ENCODE measurements around the gene MRTO4. TPM values are rescaled to one million over a fixed set of nuclear protein-coding genes. Genes with fewer than 3 reads are reported as not detected.

Gene MRTO4
- total RNA-seq, 1 experiment from 2014 or later, result 79.3 TPM

GRCh38 chr1:19204446-19205266, 46.9 kb upstream of the MRTO4 start:
- Histone ChIP-seq H3K79me2 (ENCODE audit: insufficient read depth, low read length) (peaks cover 100% of the 10 kb centered on the region), H3K4me2 (ENCODE audit: low read length) (no peak overlapping the region), H4K20me1 (ENCODE audit: insufficient read depth) (no peaks in the 10 kb centered on the region; the same call in 1 of the 2 replicates), H3K9me2 (ENCODE audit: insufficient read depth) (no peaks in the 10 kb centered on the region), H3K27me3 (ENCODE audit: insufficient read depth, low read length) (no peaks in the 10 kb centered on the region), H3K36me3 (ENCODE audit: control insufficient read depth in 1 of 2, insufficient read depth in 2 of 2, low read length in 2 of 2) (peaks cover under 1 to 8% of the 10 kb centered on the region in 2 experiments; a peak in 1 of 4 replicates), H3K4me3 (replicated peaks in 1 of 2; ENCODE audit: low read depth in 1 of 2, low read length in 2 of 2) (no peak overlapping the region), H3K4me1 (ENCODE audit: control insufficient read depth in 1 of 2, insufficient read depth in 2 of 2, low read length in 2 of 2) (peaks cover 5 to 17% of the 10 kb centered on the region in 2 experiments), H2AFZ (ENCODE audit: low read depth, low read length, poor library complexity, severe bottlenecking) (no peak overlapping the region), H3K9me3 (ENCODE audit: control insufficient read depth in 1 of 2, insufficient read depth in 1 of 2, low read depth in 1 of 2, low read length in 2 of 2) (no peaks in the 10 kb centered on the region), H3K9ac (ENCODE audit: low read length) (no peak overlapping the region), H3K27ac (ENCODE audit: low read depth, low read length) (no peak overlapping the region)
- intact Hi-C loops (cut with micrococcal nuclease), result no loop called here
- TF ChIP-seq ZFX (IDR thresholded peaks at IDR 0.05) (no peak), SP1 (IDR thresholded peaks at IDR 0.05; ENCODE audit: low read depth) (no peak), SIN3A (IDR thresholded peaks at IDR 0.05; ENCODE audit: low read depth) (no peak), ELF1 (IDR thresholded peaks at IDR 0.05; ENCODE audit: borderline replicate concordance, low read depth) (no peak), ATF3 (IDR thresholded peaks at IDR 0.05) (no peak), POLR2AphosphoS5 (IDR thresholded peaks at IDR 0.05; ENCODE audit: low read depth, low read length) (no peak), REST (IDR thresholded peaks at IDR 0.05; ENCODE audit: low read depth) (no peak), CBX3 (IDR thresholded peaks at IDR 0.05; ENCODE audit: low read depth) (no peak)
- TF ChIP-seq, protein P1, sequence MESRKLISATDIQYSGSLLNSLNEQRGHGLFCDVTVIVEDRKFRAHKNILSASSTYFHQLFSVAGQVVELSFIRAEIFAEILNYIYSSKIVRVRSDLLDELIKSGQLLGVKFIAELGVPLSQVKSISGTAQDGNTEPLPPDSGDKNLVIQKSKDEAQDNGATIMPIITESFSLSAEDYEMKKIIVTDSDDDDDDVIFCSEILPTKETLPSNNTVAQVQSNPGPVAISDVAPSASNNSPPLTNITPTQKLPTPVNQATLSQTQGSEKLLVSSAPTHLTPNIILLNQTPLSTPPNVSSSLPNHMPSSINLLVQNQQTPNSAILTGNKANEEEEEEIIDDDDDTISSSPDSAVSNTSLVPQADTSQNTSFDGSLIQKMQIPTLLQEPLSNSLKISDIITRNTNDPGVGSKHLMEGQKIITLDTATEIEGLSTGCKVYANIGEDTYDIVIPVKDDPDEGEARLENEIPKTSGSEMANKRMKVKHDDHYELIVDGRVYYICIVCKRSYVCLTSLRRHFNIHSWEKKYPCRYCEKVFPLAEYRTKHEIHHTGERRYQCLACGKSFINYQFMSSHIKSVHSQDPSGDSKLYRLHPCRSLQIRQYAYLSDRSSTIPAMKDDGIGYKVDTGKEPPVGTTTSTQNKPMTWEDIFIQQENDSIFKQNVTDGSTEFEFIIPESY (IDR thresholded peaks at IDR 0.05; ENCODE audit: extremely low read depth, insufficient replicate concordance, low read length), result no peak
- ChIA-PET RAD21 (ENCODE audit: low non-redundant PET in 1 of 2, low total read pairs in 2 of 2, uncharacterized antibody in 2 of 2, unreplicated experiment in 2 of 2) (no interaction called here), CTCF (no interaction called here), POLR2A (no interaction called here)
- no peak for DNase-seq (ENCODE audit: low read depth, low spot score)
- no TSS peak for BruUV-seq (replicated peaks)
- ATAC-seq, result no peak
